Ascending aorta (tissue), 1 donor: ENCODE data around the gene ZNF383. TPM values are rescaled to one million over a fixed set of nuclear protein-coding genes. Genes with fewer than 3 reads are reported as not detected.

Experiments
- total RNA-seq: library from RNA; depleted of rRNA; stranded (reverse); fragments of >200 nt; gene quantifications from one replicate; pipeline ENCODE4 v1.1.0, GENCODE V29; 2016

Gene ZNF383
- total RNA-seq, 1 donor from 2014 or later: 6.9 TPM

Other genes starting within 250 kb of the ZNF383 start
- 69.9 TPM for gene ZNF420, start 139.8 kb upstream of the ZNF383 start, total RNA-seq
- gene ZNF585A, start 45.5 kb upstream of the ZNF383 start, total RNA-seq: 8.4 TPM
- gene ZNF585B, start 7.7 kb upstream of the ZNF383 start, total RNA-seq: 3.5 TPM
- gene ZNF527, start 152.9 kb downstream of the ZNF383 start, total RNA-seq: 0.32 TPM
- 0.11 TPM for gene ZNF569, start 249.2 kb downstream of the ZNF383 start, total RNA-seq